OCI-LY7 (cell line): ENCODE data around the gene TM4SF4.

Source experiments
- CTCF ChIP-seq: fragments of 200-600 bp; sonication (generic); conservative IDR thresholded peaks from 2 replicates; pipeline ENCODE4 v1.5.1; 2014; ENCODE audit warnings: mild to moderate bottlenecking, antibody characterized with exemption, low read length, moderate library complexity, mixed read lengths
- EZH2phosphoT487 ChIP-seq: fragments of 200-600 bp; sonication (generic); IDR thresholded peaks from 2 replicates; pipeline ENCODE4 v1.6.1; 2018; ENCODE audit warnings: low read depth, borderline replicate concordance, mild to moderate bottlenecking, mixed run types, antibody characterized with exemption, low read length, moderate library complexity, mixed read lengths

GRCh38 chr3:149534082-149534481 lies 59.6 kb downstream of the TM4SF4 start:
- TF ChIP-seq EZH2phosphoT487 (no peak), CTCF (no peak)
